Raji (cell line): ENCODE measurements around the gene SPATA13.
A peak's percentile ranks its signal among the peaks of the same experiment; 100 is the strongest.

Source experiments
- POLR2A ChIP-seq: IDR thresholded peaks from 2 replicates; pipeline ENCODE4 v1.6.1; 2011; ENCODE audit warnings: low read depth, low read length, control low read depth; ENCODE audit not compliant: insufficient read depth

SPATA13 gene

GRCh38 chr13:24160458-24161009 is at the start of gene SPATA13:
TSS of gene SPATA13 (plus strand) at chr13:24160720. CDS start at chr13:24222930, 62,210 bp downstream.
- TF ChIP-seq POLR2A: peak; percentile 85

GRCh38 chr13:24112791-24113190 is 47.7 kb upstream of the SPATA13 start:
- TF ChIP-seq POLR2A: no peak

DNA sequence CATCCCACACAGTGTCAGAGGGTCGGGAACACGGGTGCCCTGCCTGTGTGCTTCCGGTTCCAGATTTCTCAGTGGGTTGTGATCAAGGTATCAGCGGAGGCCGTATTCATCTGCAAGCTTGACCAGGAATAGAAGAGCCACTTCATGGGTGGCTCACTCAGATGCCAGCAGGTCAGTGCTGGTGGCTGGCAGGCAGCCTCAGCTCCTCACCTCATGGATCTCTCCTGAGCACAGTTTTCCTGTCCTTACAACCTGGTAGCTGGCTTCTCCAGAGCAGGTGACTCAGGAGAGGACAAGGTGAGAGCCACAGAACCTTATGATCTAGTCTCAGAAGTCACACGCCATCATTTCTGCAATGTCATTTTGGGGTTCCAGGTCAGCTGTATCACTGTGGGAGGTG is 44.8 kb upstream of the SPATA13 start:
- no peak for TF ChIP-seq POLR2A

DNA sequence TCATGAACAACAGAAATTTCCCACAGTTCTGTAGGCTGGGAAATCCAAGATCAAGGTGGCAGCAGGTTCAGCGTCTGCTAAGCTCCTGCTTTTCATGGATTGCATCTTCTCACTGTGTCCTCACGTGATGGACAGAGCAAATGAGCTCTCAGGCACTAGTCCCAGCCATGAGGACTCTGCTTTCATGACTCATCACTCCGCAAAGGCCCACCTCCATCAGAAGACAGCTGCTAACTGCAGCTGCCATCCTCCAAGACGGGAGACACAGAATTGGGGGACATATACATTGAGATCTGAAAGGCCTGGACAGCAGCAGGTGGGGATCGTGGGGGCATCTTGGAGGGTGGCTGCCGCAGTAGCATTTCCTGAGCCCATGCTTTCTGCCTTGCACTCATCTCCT is 44.4 kb upstream of the SPATA13 start:
- TF ChIP-seq POLR2A: no peak

GRCh38 chr13:24118576-24118975 is 41.9 kb upstream of the SPATA13 start:
- TF ChIP-seq POLR2A: no peak

DNA sequence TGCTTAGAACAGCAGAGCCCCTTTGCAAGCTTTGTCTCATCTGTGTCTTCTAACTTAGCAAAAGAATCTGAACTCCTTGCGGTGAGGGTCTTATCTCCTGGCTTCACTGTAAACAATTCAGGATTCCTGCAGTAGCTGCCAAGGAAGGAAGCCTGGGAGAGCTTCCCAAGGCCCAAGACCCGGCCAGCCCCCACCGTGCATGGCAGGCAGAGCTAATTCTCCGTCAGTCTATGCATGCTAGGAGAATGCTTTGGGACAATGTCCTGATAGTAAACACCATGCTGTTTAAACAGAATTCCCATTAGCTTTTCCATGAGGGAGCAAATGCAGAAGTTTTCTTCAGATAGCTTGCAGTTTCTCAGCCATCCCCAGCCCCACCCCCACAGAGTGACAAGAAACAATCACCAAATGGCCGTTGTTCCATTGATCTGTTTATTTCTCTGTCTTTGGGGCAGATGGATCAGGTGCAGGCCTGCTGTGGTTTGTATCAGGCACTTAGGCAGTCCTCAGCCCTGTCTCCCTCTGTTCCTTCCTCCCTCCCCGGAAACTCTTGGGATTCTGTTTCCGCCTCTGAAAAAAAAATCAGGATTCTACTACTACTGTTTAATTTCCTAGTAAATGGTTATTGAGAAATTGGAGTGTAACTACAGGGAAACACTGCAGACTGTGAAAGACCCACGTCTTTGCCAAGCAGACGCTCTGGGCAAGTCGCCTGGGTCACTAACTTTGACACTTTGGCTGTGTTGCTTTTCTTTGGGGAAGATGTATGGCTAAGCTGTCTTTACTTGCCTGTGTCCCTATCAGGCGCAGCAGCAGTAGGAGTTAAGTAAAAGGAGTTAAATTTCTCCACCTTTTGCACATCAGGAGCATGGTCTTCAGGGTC is 40.7 kb upstream of the SPATA13 start:
- TF ChIP-seq POLR2A: no peak

DNA sequence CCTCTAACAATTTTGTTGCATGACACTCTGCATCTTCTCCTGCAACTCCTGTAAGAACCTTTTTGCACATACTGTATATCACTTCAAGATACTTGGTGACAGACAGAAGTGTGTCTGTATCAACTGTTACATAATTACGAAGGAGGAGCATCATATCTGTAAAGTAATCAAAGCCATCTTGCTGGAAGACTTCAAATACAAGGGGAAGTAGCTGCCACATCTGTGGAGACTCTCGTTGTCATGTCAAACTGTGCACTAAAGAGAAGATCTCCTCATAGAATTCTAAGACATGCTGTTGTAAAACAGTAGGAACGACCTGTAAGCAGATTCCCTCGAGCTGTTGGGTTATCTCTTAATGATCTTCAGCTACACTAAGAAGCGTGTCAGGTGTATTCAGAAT is 38.0 kb upstream of the SPATA13 start:
- TF ChIP-seq POLR2A: no peak

- TF ChIP-seq POLR2A: no peak
Measured at GRCh38 chr13:24123761-24124160, 36.8 kb upstream of the SPATA13 start.

DNA sequence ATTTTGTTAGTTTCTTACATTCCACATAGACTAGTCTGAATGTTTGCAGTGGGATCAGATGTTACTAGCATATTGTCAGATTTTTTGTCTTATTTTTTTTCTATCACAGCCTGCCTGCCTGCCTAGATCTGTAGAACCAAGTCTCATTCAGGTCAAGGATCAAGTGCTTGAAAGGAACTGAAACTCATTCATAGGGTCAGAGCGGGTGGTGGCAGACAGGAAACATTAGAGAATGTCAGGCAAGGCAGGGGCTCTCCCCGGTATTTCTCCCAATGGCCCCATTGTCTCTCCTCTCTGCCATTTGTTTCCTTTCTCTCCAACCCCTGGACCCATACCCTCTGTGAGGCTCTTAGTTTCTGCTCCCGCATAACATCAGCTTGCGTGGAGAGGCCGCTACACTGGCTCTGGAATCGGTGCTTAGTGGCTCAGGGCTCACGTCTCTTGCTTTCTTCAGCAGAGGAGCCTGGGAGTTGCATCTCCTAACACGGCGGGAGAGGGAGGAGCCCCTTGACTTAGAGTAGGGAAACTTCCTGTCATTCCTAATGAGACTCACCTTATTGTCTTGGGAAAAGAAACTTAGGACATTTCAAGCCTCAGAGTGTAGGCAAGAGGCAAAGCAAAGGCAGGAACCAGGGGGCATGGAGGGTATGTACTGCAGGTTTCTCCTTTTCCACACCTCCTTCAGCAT is 35.6 kb upstream of the SPATA13 start:
- no peak for TF ChIP-seq POLR2A

DNA sequence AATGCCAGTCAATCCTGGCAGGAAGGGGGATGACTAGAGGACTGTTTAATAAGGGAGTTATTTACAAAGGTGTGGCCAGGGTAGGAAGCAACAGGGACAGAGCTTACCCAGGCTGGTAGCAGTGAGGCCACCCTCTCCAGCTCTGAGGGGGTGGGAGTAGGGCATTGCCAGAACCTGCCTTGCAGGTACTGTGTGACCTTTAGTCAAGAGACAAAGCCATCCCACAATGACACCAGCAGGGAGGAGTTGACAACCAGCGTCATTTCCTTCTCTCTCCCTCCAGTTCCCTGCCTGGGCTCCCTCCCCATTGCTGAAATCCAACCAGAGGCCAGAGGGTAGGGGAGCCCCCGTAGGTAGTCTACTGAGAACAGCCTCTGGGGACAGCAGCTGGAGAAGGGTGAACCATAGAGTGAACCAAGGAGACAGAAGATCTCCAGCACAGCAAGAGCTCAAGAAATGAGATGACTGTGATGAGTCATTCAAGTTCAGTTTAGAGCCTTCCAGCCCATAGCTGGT is 33.3 kb upstream of the SPATA13 start:
- TF ChIP-seq POLR2A: no peak

DNA sequence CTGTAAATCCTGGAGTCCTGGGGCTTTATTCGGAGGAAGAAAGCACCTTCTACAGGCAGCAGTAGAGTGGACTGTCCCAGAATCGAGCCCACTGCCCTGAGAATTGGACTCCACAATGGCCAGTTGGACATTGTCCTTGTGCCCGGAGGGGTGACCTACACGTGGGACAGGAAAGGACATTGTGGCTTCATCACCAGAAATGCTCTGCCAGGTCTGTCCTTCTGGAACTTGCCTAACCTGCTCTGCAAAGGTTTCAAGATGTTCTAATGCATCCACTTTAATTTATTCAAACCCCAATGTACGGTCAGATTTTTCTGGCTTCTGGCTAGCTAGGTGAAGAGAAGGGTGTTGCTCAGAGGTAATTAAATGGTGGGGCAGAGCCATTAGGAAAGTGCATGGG is 32.4 kb upstream of the SPATA13 start:
- no peak for TF ChIP-seq POLR2A

DNA sequence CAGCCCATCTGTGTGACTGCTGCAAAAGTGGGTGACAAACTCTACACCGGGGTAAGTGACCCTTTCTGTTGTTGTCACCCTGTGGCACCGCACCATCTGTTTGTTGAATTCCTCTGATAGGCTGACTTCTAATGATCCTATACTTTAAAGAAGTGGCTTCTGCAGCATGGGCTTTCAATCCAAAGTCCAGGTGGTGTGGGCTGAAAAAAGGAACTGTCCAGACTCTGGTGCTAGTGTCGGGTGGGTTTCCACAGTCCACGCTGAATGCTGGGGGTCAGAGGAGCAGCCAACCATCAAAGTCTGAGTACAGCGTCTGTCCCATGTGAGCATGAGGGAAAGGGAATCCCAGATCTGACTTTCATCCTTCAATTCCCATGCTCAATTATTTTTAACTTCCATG is 31.6 kb upstream of the SPATA13 start:
- TF ChIP-seq POLR2A: no peak

DNA sequence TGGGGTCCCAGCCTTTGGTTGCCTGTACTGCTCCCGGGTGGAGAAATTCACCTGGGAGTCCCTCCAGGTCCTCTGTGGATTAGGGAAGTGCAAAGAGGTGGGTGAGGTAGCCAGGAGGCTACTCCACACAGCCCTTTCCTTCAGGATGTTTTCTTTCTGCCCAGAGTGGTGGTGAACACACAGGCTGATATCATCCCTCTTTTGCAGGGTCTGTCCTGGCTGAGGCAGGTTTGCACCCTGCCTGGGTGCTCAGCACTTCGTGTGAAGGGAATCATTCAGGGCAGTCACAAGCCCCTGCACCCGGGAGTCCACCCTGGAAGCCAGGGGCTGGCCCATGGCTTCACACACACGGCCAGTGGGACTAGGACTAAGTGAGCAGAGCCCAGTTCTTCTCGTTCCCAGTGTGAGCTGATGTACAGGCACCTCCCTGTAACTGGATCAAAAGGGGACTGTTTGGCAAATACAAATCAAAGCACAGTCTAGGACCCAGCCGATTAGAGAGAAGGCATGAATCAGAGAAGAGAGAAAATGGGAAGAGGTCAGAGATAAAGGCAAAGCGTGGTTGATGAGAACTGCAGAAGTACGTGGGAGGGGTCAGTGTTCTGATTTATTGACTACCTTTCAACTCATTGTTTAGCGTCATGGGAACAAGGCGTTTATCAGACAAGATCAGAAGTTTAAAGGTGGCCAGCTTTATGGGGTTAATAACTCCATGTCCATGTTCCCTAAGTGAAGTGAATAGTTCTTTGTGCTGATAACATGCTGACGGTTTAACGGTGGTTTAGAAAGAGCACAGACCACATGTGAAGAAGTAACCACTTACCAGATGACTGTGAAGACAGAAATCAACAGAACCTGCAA is 30.4 kb upstream of the SPATA13 start:
- no peak for TF ChIP-seq POLR2A

DNA sequence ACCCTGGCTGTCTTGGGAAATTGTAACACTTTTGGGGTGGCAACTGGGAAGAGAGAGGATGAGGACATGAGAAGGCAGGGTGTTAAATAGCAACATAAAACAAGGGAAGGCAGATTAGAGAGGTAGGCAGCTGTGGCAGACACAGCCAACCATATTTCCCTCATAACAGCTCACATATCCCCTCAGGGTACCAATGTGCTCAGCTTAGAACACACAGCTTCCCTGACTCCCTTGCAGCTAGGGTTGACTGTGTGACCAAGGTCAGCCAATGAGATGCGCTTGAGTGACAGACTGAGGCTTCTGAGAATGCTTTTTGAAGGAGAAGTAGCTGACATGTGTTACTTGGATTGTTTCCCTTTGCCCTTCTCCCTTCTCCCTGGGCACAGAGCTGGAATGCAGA is 28.8 kb upstream of the SPATA13 start:
- TF ChIP-seq POLR2A: no peak

GRCh38 chr13:24133021-24133795 is 27.3 kb upstream of the SPATA13 start:
- no peak for TF ChIP-seq POLR2A

DNA sequence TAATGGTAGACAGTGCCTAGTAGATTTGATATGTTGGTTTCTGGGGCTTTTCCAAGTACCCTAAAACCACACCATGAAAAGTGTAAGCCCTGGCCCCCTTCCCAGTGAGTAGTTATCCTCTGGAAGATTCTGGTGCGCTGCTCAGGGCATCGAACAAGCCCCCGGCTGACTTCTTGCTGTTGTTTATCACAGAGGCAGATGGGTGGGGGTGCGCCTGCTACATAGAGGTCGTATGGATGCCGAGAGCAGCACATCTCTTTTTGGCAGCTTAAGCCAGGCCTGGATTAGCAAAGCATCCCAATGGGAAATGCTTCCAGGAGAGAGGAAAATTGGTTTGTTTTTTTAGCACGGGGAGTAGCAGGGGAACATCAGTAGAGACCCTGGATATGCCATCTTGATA is 26.3 kb upstream of the SPATA13 start:
- TF ChIP-seq POLR2A: no peak
